Hepatocyte (in vitro differentiated cells): Measurements from ENCODE around the gene SPACDR. TPM values are rescaled to one million over a fixed set of nuclear protein-coding genes. Genes with fewer than 3 reads are reported as not detected.

Experiments used
- DNase-seq: peaks from one replicate; pipeline ENCODE4 v3.0.0-alpha.2; 2016; ENCODE audit warnings: low spot score
- H2AFZ ChIP-seq: fragments of 200-600 bp; sonication (generic); 2 replicates; pipeline ENCODE4 v1.6.0; 2016; ENCODE audit warnings: antibody characterized with exemption, mild to moderate bottlenecking
- H3K27ac ChIP-seq: fragments of 200-600 bp; sonication (generic); 2 replicates; pipeline ENCODE4 v1.5.1; 2016; ENCODE audit warnings: mild to moderate bottlenecking
- H3K27me3 ChIP-seq: fragments of 200-600 bp; sonication (generic); 2 replicates; pipeline ENCODE4 v1.6.1; 2016
- H3K36me3 ChIP-seq: fragments of 200-600 bp; sonication (generic); replicated peaks from 2 replicates; pipeline ENCODE4 v1.5.1; 2016; ENCODE audit warnings: low read depth; ENCODE audit not compliant: insufficient read depth
- H3K4me1 ChIP-seq: fragments of 200-600 bp; sonication (generic); 2 replicates; pipeline ENCODE4 v1.5.1; 2016; ENCODE audit warnings: mild to moderate bottlenecking, moderate library complexity; ENCODE audit not compliant: insufficient read depth
- H3K4me2 ChIP-seq: fragments of 200-600 bp; sonication (generic); 2 replicates; pipeline ENCODE4 v1.6.0; 2016
- H3K4me3 ChIP-seq: fragments of 200-600 bp; sonication (generic); 2 replicates; pipeline ENCODE4 v1.5.1; 2016; ENCODE audit warnings: mild to moderate bottlenecking
- H3K79me2 ChIP-seq: fragments of 200-600 bp; sonication (generic); 2 replicates; pipeline ENCODE4 v1.6.0; 2017; ENCODE audit warnings: mild to moderate bottlenecking
- H3K9me2 ChIP-seq: fragments of 200-600 bp; sonication (generic); replicated peaks from 2 replicates; pipeline ENCODE4 v1.6.0; 2017; ENCODE audit warnings: mild to moderate bottlenecking; ENCODE audit not compliant: insufficient read depth
- H3K9me3 ChIP-seq: fragments of 200-600 bp; sonication (generic); 2 replicates; pipeline ENCODE4 v1.5.1; 2016; ENCODE audit warnings: low read depth, mild to moderate bottlenecking
- H4K20me1 ChIP-seq: fragments of 200-600 bp; sonication (generic); 2 replicates; pipeline ENCODE4 v1.6.0; 2016; ENCODE audit warnings: mild to moderate bottlenecking; ENCODE audit not compliant: insufficient read depth, poor library complexity, severe bottlenecking
- CTCF ChIP-seq: fragments of 200-600 bp; sonication (generic); IDR thresholded peaks from 2 replicates; pipeline ENCODE4 v1.5.1; 2016; ENCODE audit warnings: antibody characterized with exemption, mild to moderate bottlenecking; ENCODE audit not compliant: poor library complexity
- EZH2 ChIP-seq: fragments of 200-600 bp; sonication (generic); IDR thresholded peaks from 2 replicates; pipeline ENCODE4 v1.6.1; 2016; ENCODE audit warnings: antibody characterized with exemption, mild to moderate bottlenecking, borderline replicate concordance
- EZH2phosphoT487 ChIP-seq: fragments of 200-600 bp; sonication (generic); IDR thresholded peaks from one replicate; pipeline ENCODE4 v1.6.1; 2018; ENCODE audit warnings: antibody characterized with exemption, mild to moderate bottlenecking, low read depth, moderate library complexity; ENCODE audit not compliant: unreplicated experiment, severe bottlenecking
- WGBS: methylation state at CpG from one replicate; pipeline ENCODE4 v1.1.6; 2016; ENCODE audit warnings: low lambda C conversion rate; ENCODE audit errors: missing lambda C conversion rate; 5-methylcytosine and 5-hydroxymethylcytosine counted together
- polyA plus RNA-seq: library from polyadenylated mRNA; unstranded; fragments of >200 nt; fragmentation: Nextera tagmentation; extraction: Ambion mirVana; gene quantifications from 2 replicates; pipeline ENCODE4 v1.2.1, GENCODE V29; 2016
- total RNA-seq: library from RNA; depleted of rRNA; stranded (reverse); fragments of >200 nt; gene quantifications from 2 replicates; pipeline ENCODE4 v1.2.3, GENCODE V29; 2014

The SPACDR gene
- total and polyA plus RNA-seq, 2 experiments from 2014 or later, result 0.13 TPM; not detected in 1

- Histone ChIP-seq H3K36me3 (no peaks in the 10 kb centered on the region), H3K4me3 (peak within 1 kb of the TSS; percentile 96), H2AFZ (peak within 1 kb of the TSS; percentile 66), H4K20me1 (no peaks in the 10 kb centered on the region), H3K79me2 (peaks cover 3% of the 10 kb centered on the region), H3K4me1 (peaks cover 5% of the 10 kb centered on the region), H3K9me3 (no peaks in the 10 kb centered on the region), H3K4me2 (peak within 1 kb of the TSS; percentile 99), H3K9me2 (no peaks in the 10 kb centered on the region), H3K27me3 (no peaks in the 10 kb centered on the region), H3K27ac (peak within 1 kb of the TSS; percentile 53)
- 23% methylated on average over 11 of the region's 45 CpGs for WGBS
- peak; percentile 84 for DNase-seq
- TF ChIP-seq CTCF (no peak), EZH2 (no peak), EZH2phosphoT487 (no peak)
These were observed 19.9 kb upstream of the SPACDR start, which contains the start of gene NYAP1 for GRCh38 chr7:100483722-100484672. TSS of gene NYAP1 (plus strand) at chr7:100483927. CDS start at chr7:100485312, 1,385 bp downstream.

GRCh38 chr7:100483090-100483721 lies 19.1 kb upstream of the SPACDR start:
- Histone ChIP-seq H2AFZ (peak overlapping the region; percentile 66), H3K79me2 (peaks cover 10% of the 10 kb centered on the region), H3K36me3 (no peaks in the 10 kb centered on the region), H3K4me2 (peak overlapping the region; percentile 99), H4K20me1 (no peaks in the 10 kb centered on the region), H3K27ac (peak overlapping the region; percentile 53), H3K4me1 (peaks cover 5% of the 10 kb centered on the region), H3K9me2 (no peaks in the 10 kb centered on the region), H3K4me3 (peak overlapping the region; percentile 96), H3K27me3 (no peaks in the 10 kb centered on the region), H3K9me3 (no peaks in the 10 kb centered on the region)
- WGBS, result 1% methylated on average over 33 of the region's 79 CpGs
- peak; percentile 88 for DNase-seq
- TF ChIP-seq EZH2phosphoT487 (no peak), CTCF (peak; percentile 84)

GRCh38 chr7:100482728-100483089 lies 18.6 kb upstream of the SPACDR start:
- 61% methylated on average over 14 of the region's 14 CpGs for WGBS
- H3K27ac ChIP-seq, result no peak overlapping the region
- H3K79me2 ChIP-seq, result peaks cover 15% of the 10 kb centered on the region
- H3K27me3 ChIP-seq, result no peaks in the 10 kb centered on the region
- peak overlapping the region; percentile 60 for H2AFZ ChIP-seq
- TF ChIP-seq EZH2 (no peak), CTCF (no peak), EZH2phosphoT487 (no peak)
- H3K4me2 ChIP-seq, result peak overlapping the region; percentile 99
- no peaks in the 10 kb centered on the region for H3K9me2 ChIP-seq
- DNase-seq, result no peak
- peak overlapping the region; percentile 96 for H3K4me3 ChIP-seq
- no peaks in the 10 kb centered on the region for H3K36me3 ChIP-seq
- H4K20me1 ChIP-seq, result peaks cover 3% of the 10 kb centered on the region
- H3K4me1 ChIP-seq, result peaks cover 5% of the 10 kb centered on the region
- no peaks in the 10 kb centered on the region for H3K9me3 ChIP-seq
